Measurements from ENCODE around the gene PCDHB15. TPM values are rescaled to one million over a fixed set of nuclear protein-coding genes. Genes with fewer than 3 reads are reported as not detected.

PCDHB15 gene
- total RNA-seq, 1 experiment from 2014 or later, result 7.0 TPM

DNA sequence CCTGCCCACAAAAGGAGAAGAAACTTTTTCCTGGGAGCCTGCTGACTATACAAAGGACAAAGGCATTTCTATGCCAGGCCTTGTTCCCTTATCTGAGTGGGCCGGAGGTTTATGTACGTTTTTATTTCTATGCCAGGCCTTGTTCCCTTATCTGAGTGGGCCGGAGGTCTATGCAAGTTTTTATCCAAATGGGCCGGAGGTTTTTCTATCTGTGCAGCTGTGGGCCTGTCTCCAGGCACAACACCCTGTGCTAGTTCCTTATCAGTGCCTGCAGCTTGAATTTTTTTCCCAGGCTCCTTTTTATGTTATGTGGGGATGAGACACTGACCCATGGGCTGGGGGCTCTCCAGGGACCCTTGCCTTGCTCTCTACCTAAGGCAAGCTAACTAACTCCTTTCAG, 53.2 kb downstream of the PCDHB15 start:
- Histone ChIP-seq H3K56ac (ENCODE audit: insufficient read length, low read depth, low read length) (no peak overlapping the region), H3K18ac (ENCODE audit: insufficient read length, low read depth, low read length) (no peak overlapping the region), H3K27ac (ENCODE audit: insufficient read length, low read depth, low read length) (no peak overlapping the region), H3T11ph (ENCODE audit: low read length) (no peak overlapping the region), H3K79me2 (ENCODE audit: insufficient read depth, low read length) (no peaks in the 10 kb centered on the region), H2BK12ac (ENCODE audit: insufficient read length, low read depth, low read length) (no peak overlapping the region), H2BK15ac (ENCODE audit: low read depth, low read length) (no peak overlapping the region), H4K20me1 (ENCODE audit: control insufficient read depth, insufficient read depth, insufficient read length) (no peaks in the 10 kb centered on the region), H2BK120ac (ENCODE audit: low read depth, low read length, poor library complexity, severe bottlenecking) (no peak overlapping the region), H3K9me3 (ENCODE audit: control insufficient read depth, low read depth, low read length) (no peaks in the 10 kb centered on the region), H3K23ac (ENCODE audit: insufficient read length, low read depth, low read length) (no peak overlapping the region), H2AFZ (ENCODE audit: low read length) (no peak overlapping the region), H2AK5ac (ENCODE audit: insufficient read length, low read length) (no peak overlapping the region), H2BK20ac (ENCODE audit: low read depth, low read length, poor library complexity, severe bottlenecking) (no peak overlapping the region), H3K4me1 (ENCODE audit: insufficient read depth, low read length) (no peaks in the 10 kb centered on the region), H3K79me1 (ENCODE audit: insufficient read depth, low read depth, low read length, poor library complexity, severe bottlenecking) (no peaks in the 10 kb centered on the region), H3K27me3 (ENCODE audit: insufficient read depth, low read length) (no peaks in the 10 kb centered on the region), H4K5ac (ENCODE audit: insufficient read length, low read depth, low read length) (no peak overlapping the region), H4K91ac (ENCODE audit: insufficient read length, low read depth, low read length) (no peak overlapping the region), H3K23me2 (ENCODE audit: insufficient read length, low read depth, low read length, poor library complexity, severe bottlenecking) (no peaks in the 10 kb centered on the region), H3K4me2 (ENCODE audit: insufficient read depth, insufficient read length, low read length) (no peak overlapping the region), H3K14ac (ENCODE audit: insufficient read depth, low read length) (no peak overlapping the region), H3K4ac (ENCODE audit: low read depth, low read length) (no peak overlapping the region), H4K8ac (replicated peaks; ENCODE audit: insufficient read length, low read depth, low read length) (no peak overlapping the region), H2BK5ac (ENCODE audit: insufficient read length, low read length) (no peak overlapping the region), H3K9ac (ENCODE audit: extremely low read depth, insufficient read length, low read length) (no peak overlapping the region)
- Mint-ChIP-seq H3K4me1 (no peaks in the 10 kb centered on the region), H3K4me3 (no peak overlapping the region), H3K27me3 (ENCODE audit: low read depth) (no peaks in the 10 kb centered on the region), H3K36me3 (ENCODE audit: insufficient read depth in 1 of 3, low read depth in 3 of 3) (peaks cover 0 to 4% (median 0%) of the 10 kb centered on the region in 3 experiments; a peak in 3 of 7 replicates), H3K27ac (no peak overlapping the region), H3K9me3 (peaks cover 12 to 37% of the 10 kb centered on the region in 2 experiments; a peak in 4 of 5 replicates)
- TF ChIP-seq, protein P1, sequence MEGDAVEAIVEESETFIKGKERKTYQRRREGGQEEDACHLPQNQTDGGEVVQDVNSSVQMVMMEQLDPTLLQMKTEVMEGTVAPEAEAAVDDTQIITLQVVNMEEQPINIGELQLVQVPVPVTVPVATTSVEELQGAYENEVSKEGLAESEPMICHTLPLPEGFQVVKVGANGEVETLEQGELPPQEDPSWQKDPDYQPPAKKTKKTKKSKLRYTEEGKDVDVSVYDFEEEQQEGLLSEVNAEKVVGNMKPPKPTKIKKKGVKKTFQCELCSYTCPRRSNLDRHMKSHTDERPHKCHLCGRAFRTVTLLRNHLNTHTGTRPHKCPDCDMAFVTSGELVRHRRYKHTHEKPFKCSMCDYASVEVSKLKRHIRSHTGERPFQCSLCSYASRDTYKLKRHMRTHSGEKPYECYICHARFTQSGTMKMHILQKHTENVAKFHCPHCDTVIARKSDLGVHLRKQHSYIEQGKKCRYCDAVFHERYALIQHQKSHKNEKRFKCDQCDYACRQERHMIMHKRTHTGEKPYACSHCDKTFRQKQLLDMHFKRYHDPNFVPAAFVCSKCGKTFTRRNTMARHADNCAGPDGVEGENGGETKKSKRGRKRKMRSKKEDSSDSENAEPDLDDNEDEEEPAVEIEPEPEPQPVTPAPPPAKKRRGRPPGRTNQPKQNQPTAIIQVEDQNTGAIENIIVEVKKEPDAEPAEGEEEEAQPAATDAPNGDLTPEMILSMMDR (conservative IDR thresholded peaks at IDR 0.05), result no peak
- no CpG with 5 or more reads among the region's 4 CpGs for WGBS (ENCODE audit: extremely low coverage, insufficient read length, low lambda C conversion rate)
- no peak for DNase-seq

Other genes starting within 250 kb of the PCDHB15 start
- gene PCDHB1, start 194.0 kb upstream of the PCDHB15 start, total RNA-seq (2021), result 0.07 and 0.11 TPM in 2 replicates
- 26.3 and 27.7 TPM in 2 replicates for gene PCDHB2, start 150.8 kb upstream of the PCDHB15 start, total RNA-seq (2021)
- gene PCDHB3, start 144.9 kb upstream of the PCDHB15 start, total RNA-seq (2021), result 2.0 and 2.3 TPM in 2 replicates
- gene PCDHB4, start 123.6 kb upstream of the PCDHB15 start, total RNA-seq (2021), result 1.3 and 1.6 TPM in 2 replicates
- gene PCDHB5, start 110.2 kb upstream of the PCDHB15 start, total RNA-seq (2021), result 2.8 and 2.9 TPM in 2 replicates
- gene PCDHB6, start 95.3 kb upstream of the PCDHB15 start, total RNA-seq (2021), result 0.22 TPM in 1 of 2 replicates, not detected in the other
- gene PCDHB7, start 72.8 kb upstream of the PCDHB15 start, total RNA-seq (2021), result 0.42 and 0.52 TPM in 2 replicates
- gene PCDHB8, start 67.6 kb upstream of the PCDHB15 start, total RNA-seq (2021), result 0.57 and 0.86 TPM in 2 replicates
- gene PCDHB16, start 63.0 kb upstream of the PCDHB15 start, total RNA-seq (2021), result 6.5 and 8.0 TPM in 2 replicates
- gene PCDHB9, start 58.2 kb upstream of the PCDHB15 start, total RNA-seq (2021), result 2.6 and 2.9 TPM in 2 replicates
- gene PCDHB10, start 53.0 kb upstream of the PCDHB15 start, total RNA-seq (2021), result 1.5 and 1.6 TPM in 2 replicates
- 1.9 and 2.0 TPM in 2 replicates for gene PCDHB11, start 45.8 kb upstream of the PCDHB15 start, total RNA-seq (2021)
- 2.3 and 3.1 TPM in 2 replicates for gene PCDHB12, start 36.7 kb upstream of the PCDHB15 start, total RNA-seq (2021)
- gene PCDHB13, start 31.5 kb upstream of the PCDHB15 start, total RNA-seq (2021), result 1.5 and 1.7 TPM in 2 replicates
- 1.5 and 2.4 TPM in 2 replicates for gene PCDHB14, start 22.1 kb upstream of the PCDHB15 start, total RNA-seq (2021)
- gene SLC25A2, start 58.7 kb downstream of the PCDHB15 start, total RNA-seq (2021), result not detected in 2 replicates
- 90.3 TPM in 2 replicates for gene TAF7, start 75.4 kb downstream of the PCDHB15 start, total RNA-seq (2021)
- gene PCDHGA1, start 85.1 kb downstream of the PCDHB15 start, total RNA-seq (2021), result 0.63 and 0.72 TPM in 2 replicates
- gene PCDHGA2, start 93.4 kb downstream of the PCDHB15 start, total RNA-seq (2021), result 0.90 and 1.1 TPM in 2 replicates
- gene PCDHGA3, start 98.4 kb downstream of the PCDHB15 start, total RNA-seq (2021), result 0.88 and 0.94 TPM in 2 replicates
- gene PCDHGB1, start 104.7 kb downstream of the PCDHB15 start, total RNA-seq (2021), result 5.0 and 5.2 TPM in 2 replicates
- 2.3 and 2.6 TPM in 2 replicates for gene PCDHGA4, start 109.6 kb downstream of the PCDHB15 start, total RNA-seq (2021)
- 3.2 and 3.8 TPM in 2 replicates for gene PCDHGB2, start 114.6 kb downstream of the PCDHB15 start, total RNA-seq (2021)
- gene PCDHGA5, start 118.8 kb downstream of the PCDHB15 start, total RNA-seq (2021), result 1.1 and 1.3 TPM in 2 replicates
- 1.6 and 1.7 TPM in 2 replicates for gene PCDHGB3, start 124.8 kb downstream of the PCDHB15 start, total RNA-seq (2021)
- 1.5 and 1.7 TPM in 2 replicates for gene PCDHGA6, start 128.5 kb downstream of the PCDHB15 start, total RNA-seq (2021)
- 0.83 and 0.88 TPM in 2 replicates for gene PCDHGA7, start 137.3 kb downstream of the PCDHB15 start, total RNA-seq (2021)
- gene PCDHGB4, start 142.3 kb downstream of the PCDHB15 start, total RNA-seq (2021), result 3.8 and 4.2 TPM in 2 replicates
- 0.90 and 1.0 TPM in 2 replicates for gene PCDHGA8, start 147.2 kb downstream of the PCDHB15 start, total RNA-seq (2021)
- gene PCDHGB5, start 152.6 kb downstream of the PCDHB15 start, total RNA-seq (2021), result 3.6 and 3.8 TPM in 2 replicates
- 0.83 and 1.3 TPM in 2 replicates for gene PCDHGA9, start 157.4 kb downstream of the PCDHB15 start, total RNA-seq (2021)
- gene PCDHGB6, start 162.6 kb downstream of the PCDHB15 start, total RNA-seq (2021), result 5.5 and 6.0 TPM in 2 replicates
- 12.5 and 15.1 TPM in 2 replicates for gene PCDHGA10, start 167.6 kb downstream of the PCDHB15 start, total RNA-seq (2021)
- gene PCDHGB7, start 172.3 kb downstream of the PCDHB15 start, total RNA-seq (2021), result 6.8 and 7.7 TPM in 2 replicates
- 2.6 and 2.7 TPM in 2 replicates for gene PCDHGA11, start 175.7 kb downstream of the PCDHB15 start, total RNA-seq (2021)
- gene PCDHGA12, start 185.1 kb downstream of the PCDHB15 start, total RNA-seq (2021), result 1.3 and 1.4 TPM in 2 replicates
- gene PCDHGC3, start 230.6 kb downstream of the PCDHB15 start, total RNA-seq (2021), result 19.8 and 22.6 TPM in 2 replicates
- 4.0 and 4.3 TPM in 2 replicates for gene PCDHGC4, start 239.6 kb downstream of the PCDHB15 start, total RNA-seq (2021)
- gene PCDHGC5, start 243.7 kb downstream of the PCDHB15 start, total RNA-seq (2021), result 0.57 and 0.66 TPM in 2 replicates

All from H9 (cell line).